Limb (tissue), 2 donors: Measurements from ENCODE around the gene RUNDC3A.
A peak's percentile ranks its signal among the peaks of the same experiment; 100 is the strongest.

ENCODE experiments used
- DNase-seq, 2 donors: peaks; one replicate each; pipeline ENCODE4 v3.0.0-alpha.2; 2016; ENCODE audit errors: extremely low spot score in 2 of 2

The RUNDC3A gene

DNA sequence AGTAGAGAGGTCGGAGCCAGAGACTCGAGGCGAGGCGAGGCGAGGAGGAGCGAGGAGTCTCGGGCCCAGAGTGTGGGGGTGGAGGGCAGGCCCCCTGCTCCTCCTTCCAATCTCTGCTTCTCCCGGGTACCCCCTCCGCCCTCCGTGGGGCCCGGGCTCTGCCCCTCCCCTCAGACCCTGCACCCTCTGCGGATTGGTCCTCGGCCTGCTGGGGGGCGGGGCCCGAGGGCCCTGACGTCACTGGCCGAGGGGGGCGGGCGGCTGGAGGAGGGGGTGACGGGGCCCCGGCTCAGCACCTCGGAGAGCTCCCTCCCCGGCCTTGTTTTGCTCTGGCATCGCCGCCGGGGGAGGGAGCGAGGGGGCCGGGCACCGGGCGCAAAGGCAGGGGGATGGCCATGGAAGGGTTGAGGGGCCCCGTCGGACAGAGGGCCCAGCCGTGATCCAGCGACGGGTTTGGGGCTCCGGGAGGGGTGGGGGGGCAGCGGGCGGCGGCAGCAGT is at the start of gene RUNDC3A:
Gene RUNDC3A, plus strand, starts transcription at position 282 of the 499 bp plus-strand sequence. CDS start 232 bp downstream, outside the sequence.
- DNase-seq, result peak; percentile 85 to 98

DNA sequence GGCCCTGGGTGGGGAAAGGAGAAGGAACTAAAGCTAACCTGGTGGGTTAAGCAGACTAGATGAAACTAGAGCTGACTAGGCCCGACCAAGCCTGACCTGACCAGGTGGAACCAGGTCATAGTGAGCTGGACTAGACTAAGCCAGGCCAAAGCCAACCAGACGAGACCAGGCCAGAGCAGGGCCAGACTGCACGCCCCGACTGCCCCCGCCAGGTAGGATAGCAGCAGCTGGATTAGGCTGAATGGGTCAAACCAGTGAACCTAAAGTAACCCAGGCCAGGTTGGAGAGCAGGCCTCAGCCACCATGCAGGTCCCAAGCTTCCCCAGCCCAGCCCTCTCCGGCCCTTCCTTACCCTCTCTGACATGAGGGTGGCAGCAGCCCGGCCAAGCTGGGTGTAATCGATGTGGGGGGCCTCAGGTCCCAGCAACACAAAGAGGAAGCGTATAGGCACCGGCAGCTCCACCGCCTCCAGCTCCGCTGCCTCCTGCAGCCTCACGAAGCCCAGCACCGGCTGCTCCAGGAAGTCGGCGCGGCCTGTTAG is 49.5 kb upstream of the RUNDC3A start:
- DNase-seq, result no peak

- DNase-seq, result no peak
These were observed 48.1 kb upstream of the RUNDC3A start for GRCh38 chr17:44260296-44260695.

- DNase-seq, result no peak
These were observed 45.7 kb upstream of the RUNDC3A start for GRCh38 chr17:44262654-44263225.

DNA sequence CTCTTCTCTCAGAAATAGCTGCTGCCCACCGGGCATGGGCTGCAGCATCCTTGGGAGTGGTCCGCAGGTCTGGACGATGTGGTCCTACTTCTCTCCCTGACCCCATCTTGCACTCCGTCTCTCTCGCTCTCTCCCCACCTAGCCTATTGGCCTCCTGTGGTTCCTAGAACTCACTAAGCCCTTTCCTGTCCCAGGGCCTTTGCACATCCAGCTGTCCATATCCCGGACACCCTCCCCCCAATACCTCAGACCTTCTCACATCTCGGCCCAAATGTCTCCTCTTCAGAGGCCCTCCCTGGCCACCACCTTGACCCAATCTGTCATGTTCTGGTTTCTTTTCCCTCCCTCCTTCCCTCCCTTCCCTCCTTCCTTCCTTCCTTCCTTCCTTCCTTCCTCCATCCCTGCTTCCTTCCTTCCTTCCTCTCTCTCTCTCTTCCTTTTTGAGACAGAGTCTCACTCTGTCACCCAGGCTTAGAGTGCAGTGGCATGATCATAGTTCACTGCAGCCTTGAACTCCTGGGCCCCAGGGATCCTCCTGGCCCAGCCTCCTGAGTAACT is 45.0 kb upstream of the RUNDC3A start:
- no peak for DNase-seq

- no peak for DNase-seq
These were observed 41.8 kb upstream of the RUNDC3A start for GRCh38 chr17:44266402-44267164.

DNA sequence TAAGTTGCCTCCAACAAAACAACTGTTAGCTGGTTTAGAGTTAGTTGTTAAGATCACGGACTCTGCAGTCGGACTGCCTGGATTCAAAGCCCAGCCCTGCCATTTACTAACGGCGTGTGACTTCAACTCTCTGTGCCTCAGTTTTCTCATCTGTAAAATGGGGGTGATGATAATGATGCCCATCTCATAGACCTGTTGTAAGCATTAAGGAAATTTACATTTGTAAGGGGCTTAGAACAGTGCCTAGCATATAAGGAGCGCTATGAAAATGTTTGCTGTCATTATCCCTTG is 41.3 kb upstream of the RUNDC3A start:
- no peak for DNase-seq

- DNase-seq, result no peak
These were observed 40.4 kb upstream of the RUNDC3A start, which contains the start of gene SLC4A1 for GRCh38 chr17:44267818-44268490. TSS of gene SLC4A1 (minus strand) at chr17:44268135. CDS start at chr17:44262866, 5,269 bp downstream.

DNA sequence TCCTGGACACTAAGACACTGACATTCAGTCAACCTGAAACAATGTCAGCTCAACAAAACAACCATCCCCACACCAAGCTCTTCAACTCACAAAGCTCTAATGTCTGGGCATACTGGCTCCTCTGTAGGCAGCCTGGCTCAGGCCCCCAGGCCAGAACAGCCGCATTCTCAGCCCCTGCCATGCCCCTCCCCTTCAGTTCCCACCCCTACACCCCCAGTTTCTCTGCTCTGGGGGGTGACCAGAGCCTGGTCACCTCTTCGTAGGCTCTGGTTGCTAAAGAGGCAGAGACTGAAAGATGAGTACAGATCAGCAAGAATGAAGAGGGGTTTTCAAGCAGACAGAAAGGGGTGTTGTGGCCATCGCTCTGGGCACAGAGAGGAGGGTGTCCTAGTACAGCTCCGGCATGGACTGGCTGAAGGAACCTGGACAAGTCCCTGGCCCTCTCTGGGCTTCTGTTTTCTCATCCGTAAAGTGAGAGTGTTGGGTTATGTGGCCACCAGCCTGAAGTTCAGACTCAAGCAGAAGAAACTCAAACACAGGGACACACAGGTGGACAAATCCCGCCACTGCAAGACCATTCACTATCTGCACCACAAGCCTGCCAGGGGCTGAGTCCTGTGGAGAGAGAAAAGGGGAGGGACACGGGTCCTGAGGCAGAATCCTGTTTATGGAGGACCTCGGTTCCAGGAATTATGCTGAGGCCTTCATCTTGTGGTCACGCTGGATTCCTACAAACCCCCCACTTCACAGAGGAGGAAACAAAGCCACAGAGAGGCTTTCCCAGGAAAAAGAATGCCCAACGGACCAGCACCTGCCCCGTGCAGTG is 39.5 kb upstream of the RUNDC3A start:
- no peak for DNase-seq

DNA sequence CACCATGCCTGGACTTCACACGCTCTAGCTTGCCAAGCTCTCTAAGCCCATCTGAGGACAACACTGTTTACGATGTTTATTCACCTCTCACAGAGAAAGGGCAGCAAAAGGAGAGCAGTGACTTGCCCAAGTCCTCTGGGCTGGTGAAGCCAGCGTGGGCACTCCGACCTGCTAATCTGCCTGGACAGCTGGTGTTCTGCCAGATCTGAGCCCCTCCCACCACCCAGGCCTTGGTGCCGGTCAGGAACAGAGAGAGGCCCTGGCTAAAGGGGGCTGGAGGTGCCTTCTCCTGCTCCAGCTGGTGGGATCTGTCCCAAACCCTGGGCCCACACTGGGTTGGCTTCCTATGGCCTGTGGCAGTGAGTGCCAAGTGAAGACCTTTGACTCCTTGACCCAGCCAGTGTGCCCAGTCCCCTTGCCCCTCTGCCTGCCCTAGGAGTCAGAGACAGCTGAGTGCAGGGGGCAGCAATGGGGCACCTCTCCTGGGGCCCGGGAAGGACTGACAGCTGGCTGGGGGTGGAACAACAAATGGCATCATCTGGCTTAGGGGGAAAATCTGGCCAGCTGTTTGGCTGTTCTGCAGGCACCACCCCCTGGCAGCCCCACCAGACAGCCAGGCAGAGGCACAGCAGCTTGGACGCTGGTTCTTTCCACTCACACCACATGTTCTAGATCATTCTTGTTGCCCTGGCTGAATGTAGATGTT is 38.7 kb upstream of the RUNDC3A start:
- DNase-seq, result peak; percentile 34 to 48

DNA sequence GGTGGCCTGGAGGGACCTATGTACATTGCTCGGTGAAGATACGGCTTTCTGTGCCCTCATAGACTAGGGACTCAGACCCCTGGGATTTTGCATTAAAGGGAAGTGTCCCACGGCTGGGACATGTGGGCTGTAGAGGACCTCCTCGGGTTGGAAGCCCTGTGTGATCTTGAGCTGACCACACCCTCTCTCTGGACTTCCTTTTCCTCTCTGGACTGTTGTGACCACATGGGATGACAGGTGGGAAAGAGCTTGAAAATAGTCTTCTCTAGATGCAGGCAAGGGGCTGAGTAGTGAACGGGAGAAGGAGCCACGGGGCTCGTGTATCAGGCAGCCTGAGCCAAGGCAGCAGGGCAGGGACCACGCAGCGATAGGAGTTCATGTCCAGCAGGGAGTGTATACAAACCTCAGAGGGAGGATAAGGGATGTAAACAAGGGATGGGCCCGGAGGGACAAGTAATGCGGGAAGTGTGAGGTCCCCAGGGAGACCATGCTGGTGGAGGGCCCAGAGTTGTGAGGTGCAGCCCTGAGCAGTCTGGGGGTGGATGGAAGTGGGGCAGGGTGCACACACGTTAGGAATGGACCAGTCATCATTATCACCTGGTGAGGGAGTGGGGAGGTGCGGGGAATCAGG is 36.0 kb upstream of the RUNDC3A start:
- no peak for DNase-seq

DNA sequence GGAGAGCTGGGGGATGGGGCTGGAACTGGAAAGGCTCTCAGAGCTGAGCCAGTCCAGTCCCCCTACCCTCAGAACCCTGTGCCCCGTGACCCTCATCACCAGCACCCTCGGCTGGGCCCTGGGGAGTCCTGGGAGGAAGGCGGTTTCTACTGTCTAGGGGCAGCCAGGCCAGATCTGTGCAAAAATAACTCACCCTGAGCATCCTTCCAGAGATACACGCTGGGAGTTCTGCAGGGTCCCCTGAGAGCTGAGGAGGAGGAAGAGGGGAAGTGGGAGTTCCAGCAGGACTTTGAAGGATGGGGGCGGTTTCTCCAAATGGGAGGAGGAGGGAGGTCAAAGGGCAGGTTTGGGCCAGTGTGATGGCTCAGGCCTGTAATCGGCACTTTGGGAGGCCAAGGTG is 35.4 kb upstream of the RUNDC3A start:
- no peak for DNase-seq

GRCh38 chr17:44273607-44274006 is 34.8 kb upstream of the RUNDC3A start:
- DNase-seq, result no peak

DNA sequence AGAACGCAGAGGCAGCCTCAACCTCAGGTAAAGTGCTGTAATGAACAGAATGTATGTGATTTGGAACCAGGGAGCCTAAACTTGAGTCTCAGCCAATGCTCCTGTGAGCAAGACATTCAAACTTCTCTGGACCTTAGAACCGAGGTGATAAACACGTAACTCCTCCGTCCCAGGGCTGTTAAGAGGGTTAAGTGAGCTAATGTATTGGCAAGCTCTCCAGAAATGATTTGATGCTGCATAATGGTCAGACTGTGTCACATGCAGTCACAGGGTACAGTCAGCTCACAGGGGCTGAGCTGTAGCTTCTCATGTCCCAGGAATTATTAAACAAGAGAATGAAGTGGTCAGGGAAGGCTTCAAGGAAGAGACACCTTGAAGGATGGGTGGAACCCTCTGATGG is 30.4 kb upstream of the RUNDC3A start:
- no peak for DNase-seq

DNA sequence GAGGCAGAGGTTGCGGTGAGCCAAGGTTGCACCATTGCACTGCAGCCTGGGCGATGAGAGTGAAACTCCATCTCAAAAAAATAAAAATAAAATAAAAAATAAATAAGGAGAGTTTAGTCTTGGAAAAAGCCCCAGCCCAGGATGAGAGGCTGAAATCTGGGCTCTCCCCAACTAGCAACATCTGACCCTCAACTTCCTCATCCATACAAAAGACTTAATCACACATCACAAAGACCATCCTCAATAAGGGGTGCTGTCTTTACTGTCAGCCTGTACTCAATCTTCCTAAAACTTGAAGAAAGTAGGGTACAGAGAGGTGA is 29.1 kb upstream of the RUNDC3A start:
- no peak for DNase-seq

DNA sequence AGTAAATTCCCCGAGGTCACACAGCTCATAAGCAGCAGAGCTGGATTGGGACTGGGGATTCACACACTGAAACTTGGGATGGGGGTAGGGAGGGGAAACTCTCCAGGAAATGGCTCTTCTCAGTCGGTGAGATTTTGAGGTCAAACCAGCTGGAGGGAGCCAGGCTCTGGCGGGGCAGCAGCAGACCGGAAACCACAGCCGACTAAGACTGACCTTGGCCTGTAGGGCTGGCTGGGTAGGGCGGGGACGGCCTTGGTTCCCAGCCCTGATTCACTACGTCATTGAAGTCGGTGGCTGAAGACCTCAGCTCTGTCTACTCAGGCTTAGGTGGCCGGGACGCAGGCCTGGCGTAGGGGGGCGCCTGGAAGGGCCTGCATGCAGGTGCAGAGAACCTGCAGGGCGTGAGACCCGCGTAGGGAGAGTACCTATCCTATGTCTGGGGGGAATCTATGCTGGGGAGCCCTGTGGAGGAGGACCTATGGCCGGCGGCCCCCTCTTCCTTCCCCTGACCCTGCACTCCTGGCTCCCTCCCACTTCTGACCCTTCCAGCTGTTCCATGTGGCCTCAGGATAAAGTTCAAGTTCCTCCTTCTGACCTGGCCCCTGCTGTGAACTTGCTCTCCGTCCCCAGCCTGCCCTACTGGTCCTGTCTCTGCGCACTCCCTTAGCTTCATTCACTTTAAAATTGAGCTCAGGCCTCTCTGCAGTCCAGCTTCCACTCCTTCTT is 28.6 kb upstream of the RUNDC3A start:
- DNase-seq, result peak in 1 of 2 donors; percentile 14

- DNase-seq, result no peak
These were observed 27.9 kb upstream of the RUNDC3A start for GRCh38 chr17:44280392-44280937.

GRCh38 chr17:44281570-44281969 is 26.8 kb upstream of the RUNDC3A start:
- DNase-seq, result no peak

DNA sequence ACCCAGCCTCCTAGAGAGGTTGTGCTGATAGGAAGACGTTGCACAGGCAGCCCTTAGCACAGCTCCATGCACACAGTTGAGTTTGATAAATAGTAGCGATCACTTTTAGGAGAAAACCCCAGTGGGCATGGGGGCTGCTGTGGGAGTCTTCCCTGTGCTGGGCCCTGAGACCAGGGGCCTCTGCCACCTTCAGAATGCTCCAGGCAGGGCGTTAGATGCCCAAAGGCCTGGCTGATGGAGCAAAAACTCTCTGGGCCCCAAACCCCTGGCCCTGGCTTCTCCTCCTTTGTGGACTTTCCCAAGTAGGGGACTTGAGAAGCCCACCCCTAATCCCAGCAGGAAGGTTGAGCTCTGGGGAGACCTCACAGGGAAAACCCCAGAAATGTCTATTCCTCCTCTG is 26.1 kb upstream of the RUNDC3A start:
- DNase-seq, result no peak
